ENCODE results near the gene ACAP2.
"Not testable (repeated sequence)": the region's sequence is repeated elsewhere in the genome, so short reads cannot be mapped to it uniquely, and the experiment has no call there.

The ACAP2 gene

DNA sequence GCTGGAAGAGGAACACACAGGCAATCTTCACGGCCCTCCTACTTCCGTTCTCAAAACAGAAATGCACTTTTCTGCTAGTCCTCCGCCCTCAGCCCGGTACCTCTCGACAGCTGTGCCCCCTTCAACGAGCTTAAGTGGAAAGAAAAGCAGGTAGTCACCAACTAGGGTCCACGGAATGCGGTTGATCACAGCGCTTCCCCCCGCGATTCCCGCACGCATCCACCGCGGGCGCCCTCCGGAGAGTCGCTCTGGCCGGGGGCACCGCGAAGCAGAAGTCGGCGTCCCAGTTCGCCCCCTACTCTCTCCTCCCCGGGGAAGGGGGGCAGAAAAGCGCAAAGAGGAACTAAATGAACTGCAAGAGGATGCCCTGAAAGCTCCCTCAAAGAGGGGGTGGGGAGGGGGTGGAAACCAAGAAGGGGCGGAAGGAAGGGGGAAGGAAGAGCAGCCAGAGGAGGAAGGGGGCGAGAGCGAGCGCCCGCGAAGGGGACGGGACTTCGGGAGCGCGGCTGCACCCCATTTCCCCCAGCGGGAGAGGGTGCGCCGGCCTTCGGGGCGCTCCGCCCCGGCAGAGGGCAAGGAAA, 738 bp downstream of the ACAP2 start:
- DNase-seq: no peak

DNA sequence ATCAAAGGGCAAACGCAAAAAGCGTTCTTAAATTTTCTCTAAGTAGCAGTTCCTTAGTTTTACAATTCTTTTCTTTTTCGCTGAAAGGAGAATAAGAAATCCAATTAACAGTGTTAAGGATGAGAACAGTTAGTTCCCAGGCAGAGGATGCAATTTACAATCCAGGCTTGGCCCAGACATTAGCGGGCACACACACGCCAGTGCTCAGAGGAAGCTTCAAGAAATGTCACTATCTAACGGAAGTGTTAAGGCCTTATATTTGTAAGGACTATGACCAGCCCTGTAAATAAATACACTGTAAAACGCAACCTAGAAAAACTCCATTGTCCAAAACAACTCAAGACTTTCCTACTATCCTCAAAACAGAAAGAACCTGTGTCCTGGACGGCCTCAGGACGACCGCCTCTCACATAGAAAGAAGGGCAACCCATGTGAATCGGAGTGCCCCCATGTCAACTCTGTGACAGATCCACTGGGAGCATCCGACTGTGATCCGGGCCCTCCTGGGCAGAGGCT, 1.3 kb downstream of the ACAP2 start:
- peak; percentile 4 to 8 for DNase-seq

DNA sequence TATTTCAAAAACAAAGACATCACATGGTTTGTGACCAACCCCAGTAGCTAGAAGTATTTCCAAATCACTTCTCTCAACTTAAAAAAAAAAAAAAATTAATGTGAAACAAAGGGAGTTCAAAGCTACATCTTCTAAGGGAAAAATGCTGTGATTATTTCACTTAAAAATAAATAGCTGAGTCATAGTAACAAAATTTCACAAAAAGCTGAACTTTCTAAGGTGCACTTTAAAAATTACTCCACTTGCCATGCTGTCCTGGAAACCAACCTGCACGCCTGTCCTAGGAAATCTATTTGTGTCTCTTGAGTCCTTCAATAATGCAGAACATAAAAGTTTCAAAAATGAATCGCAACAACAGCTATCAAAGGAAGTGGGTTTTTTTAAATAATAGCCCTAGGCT, 1.8 kb downstream of the ACAP2 start:
- DNase-seq: no peak

DNA sequence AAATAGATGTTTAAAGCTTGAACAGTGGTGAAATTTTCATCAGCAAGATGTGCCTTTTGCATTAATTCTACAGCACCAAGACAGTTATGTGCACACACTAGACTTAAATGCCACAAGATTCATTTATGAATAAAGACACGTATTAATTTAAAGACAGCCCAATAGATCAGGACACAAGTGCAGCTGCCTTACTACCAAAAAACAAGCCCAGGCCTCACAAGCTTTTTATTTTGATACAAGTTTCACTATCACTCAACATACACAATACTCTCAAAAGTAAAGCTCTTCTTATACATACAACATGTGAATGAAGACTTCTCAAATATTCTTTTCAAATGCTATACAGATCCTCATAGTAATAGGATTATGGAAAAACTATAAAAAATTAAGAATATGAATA, 2.4 kb downstream of the ACAP2 start:
- DNase-seq: no peak

DNA sequence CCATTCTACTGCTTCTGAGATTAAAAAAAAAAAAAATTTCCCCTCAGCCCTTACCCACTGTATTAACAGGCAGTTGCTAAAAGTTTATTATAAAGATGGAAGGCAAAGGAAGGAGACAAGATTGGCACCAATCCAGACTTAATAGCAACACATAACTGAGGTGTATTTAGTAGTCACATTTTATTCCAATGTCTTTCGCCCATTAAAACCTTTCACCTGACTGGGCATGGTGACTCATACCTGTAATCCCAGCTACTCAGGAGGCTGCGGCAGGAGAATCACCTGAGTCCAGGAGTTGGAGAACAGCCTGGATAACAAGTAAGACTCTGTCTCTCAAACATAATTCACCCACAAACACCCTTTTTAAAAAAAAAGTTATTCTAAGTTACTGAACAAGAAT, 4.4 kb downstream of the ACAP2 start:
- no peak for DNase-seq

DNA sequence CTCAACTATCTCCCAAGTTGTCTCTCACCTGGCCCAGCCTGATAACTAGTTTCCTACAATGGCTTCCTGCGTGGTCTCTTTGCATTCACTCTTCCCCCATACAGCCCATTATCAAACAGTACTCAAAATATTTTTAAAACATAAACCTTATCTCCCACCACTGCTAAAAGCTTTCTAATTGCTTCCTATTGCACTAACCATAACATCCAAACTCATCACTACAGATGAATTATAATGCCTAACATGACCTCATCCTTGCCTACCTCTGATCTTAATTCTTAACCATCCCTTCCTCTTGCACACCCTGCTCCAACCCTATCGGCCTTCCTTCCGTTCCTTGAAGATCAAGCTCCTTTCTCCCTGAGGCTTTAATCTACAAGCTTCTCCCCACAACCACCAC, 17.0 kb downstream of the ACAP2 start:
- no peak for DNase-seq

DNA sequence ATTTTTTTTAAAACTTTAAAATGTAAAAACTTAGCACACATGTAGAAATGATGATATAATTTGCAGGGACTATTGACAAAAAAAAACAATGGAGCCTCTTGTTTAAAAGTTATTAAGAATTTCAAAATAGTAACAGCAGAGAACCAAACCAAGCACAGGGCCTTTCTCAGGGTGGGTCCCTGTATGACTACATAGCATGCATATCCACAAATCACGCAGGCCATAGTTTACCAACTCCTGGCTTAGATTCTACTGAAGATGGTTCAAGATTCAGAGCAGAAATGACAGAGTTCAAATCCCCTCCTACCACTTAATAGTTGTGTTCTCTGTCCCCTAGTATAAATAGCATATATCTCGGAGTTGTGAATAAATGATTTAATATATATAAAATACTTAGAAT, 19.0 kb downstream of the ACAP2 start:
- DNase-seq: no peak

DNA sequence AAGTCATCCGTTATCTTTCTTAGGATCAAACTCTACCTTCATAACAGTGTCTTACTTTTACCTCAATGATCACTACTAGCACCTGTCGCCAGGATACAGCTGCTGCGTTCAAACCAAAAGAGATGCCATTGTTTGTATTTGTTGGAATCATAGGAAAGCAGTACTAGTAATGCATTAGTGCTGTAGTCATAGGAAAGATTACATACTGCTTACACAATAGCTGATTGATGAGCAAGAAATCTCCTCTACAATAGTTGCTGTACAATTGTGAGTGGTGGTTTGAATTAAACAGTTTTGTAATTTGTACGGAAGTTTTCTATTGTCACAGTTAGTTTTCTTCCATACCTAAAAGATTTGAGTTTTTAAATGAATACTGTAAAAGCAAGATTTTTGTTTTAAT, 21.4 kb downstream of the ACAP2 start:
- DNase-seq: no peak

DNA sequence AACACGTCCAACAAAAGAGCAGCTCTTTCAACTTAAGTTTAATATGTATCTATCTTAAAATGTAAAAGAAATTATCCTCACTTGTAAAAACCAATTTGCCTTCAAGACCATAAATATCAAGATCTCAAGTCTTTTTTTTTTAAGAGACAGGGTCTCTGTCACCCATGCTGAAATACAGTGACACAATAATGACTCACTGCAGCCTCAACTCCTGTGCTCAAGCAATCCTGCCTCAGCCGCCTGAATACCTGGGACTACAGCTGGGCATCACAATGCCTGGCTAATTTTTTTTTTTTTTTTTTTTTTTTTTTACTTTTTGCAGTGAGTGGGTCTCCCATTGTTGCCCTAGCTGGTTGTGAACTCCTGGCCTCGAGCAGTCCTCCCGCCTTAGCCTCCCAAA, 26.0 kb downstream of the ACAP2 start:
- no peak for DNase-seq

DNA sequence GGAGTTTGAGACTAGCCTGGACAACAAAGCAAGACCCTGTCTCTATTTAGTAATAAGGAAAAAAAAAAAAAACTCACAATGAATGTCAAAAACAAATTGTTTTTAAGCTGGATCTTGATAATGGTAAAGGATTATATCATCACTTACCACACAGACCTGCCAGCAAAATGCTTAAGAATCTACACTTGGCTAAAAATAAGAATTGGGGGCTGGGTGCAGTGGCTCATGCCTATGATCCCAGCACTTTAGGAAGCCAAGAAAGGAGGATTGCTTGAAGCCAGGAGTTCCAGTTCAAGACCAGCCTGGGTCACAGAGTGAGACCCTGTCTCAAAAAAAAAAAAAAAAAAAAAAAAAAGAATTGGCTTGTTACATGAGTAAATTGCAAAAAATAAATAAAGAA, 31.0 kb downstream of the ACAP2 start:
- no peak for DNase-seq

DNA sequence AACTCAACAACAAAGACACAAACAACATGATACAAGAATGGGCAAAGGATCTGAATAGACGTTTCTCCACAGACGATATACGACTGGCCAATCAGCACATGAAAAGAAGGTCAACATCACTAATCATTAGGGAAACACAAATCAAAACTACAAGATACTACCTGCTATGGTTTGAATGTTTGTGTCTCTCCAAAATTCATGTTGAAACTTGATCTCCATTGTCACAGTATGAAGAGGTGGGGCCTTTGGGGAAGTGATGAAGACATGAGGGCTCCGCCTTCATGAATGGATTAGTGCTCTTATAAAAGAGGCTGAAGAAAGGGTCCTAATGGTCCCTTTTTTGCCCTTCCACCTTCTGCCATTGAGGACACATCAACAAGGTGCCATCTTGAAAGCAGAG, 32.3 kb downstream of the ACAP2 start:
- DNase-seq: no peak

DNA sequence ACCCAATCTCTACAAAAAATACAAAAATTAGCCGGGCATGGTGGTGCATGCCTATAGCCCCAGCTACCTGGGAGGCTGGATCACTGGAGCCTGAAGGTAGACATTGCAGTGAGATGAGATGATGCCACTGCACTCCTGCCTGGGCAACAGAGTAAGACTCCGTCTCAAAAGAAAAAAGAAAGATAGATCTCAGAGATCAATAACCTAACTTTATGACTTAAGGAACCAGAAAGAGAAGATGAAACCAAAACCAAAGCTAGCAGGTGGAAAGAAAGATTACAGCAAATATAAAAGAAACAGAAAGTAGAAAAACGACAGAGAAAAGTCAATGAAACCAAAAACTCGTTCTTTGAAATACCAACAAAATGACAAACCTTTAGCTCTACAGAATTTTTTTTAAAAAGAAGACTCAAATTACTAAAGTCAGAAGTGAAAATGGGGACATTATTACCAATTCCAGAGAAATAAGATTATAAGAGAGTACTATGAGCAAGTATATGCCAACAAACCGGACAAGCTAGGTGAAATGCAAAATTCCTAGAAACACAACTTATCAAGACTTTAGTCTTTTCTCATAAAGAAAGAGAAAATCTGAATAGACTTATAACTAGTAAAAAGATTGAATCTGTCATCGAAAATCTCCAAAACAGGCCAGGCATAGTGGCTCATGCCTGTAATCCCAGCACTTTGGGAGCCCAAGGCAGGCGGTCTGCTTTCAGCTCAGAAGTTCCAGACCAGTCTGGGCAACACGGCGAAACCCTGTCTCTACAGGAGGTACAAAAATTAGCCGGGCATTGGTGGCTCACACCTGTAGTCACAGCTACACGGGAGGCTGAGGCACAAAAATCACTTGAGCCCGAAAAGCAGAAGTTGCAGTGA, 35.0 kb downstream of the ACAP2 start:
- no peak for DNase-seq

DNA sequence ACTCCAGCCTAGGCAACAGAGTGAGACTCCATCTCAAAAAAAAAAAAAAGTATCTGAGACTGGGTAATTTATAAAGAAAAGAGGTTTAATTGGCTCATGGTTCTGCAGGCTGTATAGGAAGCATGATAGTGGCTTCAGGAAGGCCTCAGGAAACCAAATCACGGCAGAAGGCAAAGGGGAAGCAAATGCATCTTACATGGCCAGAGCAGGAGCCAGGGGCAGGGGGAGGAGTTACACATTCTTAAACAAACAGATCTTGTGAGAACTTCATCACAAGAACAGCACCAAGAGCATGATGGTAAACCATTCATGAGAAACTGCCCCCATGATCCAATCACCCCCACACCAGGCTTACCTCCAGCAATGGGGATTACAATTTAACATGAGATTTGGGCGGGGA, 37.2 kb downstream of the ACAP2 start:
- no peak for DNase-seq

DNA sequence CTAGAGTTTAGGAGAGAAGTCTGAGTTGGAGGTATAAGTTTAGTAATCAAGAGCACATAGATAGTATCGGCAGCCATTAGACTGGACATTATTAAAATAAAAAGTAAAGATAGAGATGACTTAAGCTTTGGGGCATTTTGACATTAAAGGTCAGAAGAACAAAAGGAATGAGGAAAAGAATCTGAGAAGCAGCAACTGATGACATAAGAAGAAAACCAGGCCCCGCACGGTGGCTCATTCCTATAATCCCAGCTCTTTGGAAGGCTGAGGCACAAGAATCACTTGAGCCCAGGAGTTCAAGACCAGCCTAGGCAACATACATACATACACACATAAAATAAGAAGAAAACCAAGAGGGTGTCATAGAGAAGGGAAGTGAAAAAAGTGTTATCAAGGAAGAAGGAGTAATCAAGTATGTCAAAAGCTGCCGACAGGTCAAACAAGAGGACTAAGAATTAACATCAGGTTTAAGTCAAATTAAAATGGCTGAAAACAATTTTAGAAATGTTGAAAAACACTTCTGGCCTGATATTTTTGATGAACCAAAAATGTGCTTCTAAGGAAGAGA, 38.9 kb downstream of the ACAP2 start:
- DNase-seq: no peak

DNA sequence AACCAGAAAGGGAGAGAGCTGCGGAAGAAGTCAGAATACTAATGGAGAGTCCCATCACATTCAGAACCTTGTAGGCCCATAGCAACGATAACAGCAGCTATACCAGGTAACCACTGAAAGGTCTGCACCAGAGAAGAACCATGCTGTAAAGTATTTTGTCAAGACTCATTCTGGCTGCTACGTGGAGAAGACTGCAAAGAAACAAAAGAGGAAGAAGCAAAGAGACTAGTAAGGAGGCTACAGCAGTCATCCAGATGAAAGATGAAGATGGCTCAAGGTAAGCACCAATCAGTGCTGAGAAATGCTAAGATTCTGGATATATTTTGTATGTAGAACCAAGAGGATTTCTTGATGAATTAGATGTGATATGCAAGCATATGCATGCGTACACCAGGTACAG, 39.6 kb downstream of the ACAP2 start:
- no peak for DNase-seq

DNA sequence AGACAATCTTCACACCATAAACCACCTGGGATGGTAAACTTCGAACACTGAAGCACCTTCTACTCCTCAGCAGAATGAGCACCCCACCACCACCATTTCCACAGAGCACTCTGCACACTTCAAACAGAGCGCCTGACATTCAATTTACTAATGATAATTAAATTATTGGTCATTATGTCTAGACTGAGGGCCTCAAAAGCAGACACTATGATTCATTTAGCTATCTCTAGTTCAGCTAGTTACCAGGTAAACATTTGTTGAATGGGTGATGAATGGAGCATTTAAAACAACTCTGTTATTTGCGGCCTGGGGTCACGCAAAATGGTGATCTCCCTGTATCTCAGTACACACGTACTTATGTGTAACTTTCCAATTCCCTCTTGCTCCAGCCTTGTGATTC, 40.9 kb downstream of the ACAP2 start:
- no peak for DNase-seq

DNA sequence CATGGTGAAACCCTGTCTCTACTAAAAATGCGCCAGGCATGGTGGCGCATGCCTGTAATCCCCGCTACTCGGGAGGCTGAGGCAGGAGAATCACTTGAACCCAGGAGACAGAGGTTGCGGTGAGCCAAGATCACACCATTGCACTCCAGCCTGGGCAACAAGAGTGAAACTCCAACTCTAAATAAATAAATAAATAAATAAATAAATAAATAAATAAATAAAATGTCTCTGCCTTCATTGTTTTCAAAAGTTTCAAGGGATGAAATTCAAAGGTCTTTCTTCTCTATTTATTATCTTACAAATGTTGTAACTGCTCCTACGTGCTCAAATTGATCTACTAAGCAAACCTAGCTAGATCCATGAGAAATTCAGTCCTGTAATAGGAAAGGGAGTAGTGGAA, 44.4 kb downstream of the ACAP2 start:
- not testable (repeated sequence) for DNase-seq

DNA sequence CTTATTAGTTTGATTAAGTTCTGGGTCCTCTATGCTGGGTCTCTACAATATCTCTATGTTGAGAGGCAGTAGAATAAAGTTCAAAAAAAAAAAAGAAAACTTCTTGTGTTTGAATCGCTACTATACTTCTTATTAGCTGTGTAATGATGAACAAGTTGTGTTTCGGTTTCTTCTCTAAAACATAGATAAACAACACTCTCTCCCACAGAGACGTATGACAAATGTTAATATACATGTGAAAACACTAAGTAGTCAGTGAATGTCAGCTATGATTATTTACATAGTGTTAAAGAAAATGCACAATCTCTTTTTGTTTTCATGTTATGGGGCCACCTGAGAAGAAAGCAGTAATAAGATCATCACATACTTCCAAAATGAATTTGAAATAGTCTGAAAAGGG, 45.3 kb downstream of the ACAP2 start:
- DNase-seq: no peak

DNA sequence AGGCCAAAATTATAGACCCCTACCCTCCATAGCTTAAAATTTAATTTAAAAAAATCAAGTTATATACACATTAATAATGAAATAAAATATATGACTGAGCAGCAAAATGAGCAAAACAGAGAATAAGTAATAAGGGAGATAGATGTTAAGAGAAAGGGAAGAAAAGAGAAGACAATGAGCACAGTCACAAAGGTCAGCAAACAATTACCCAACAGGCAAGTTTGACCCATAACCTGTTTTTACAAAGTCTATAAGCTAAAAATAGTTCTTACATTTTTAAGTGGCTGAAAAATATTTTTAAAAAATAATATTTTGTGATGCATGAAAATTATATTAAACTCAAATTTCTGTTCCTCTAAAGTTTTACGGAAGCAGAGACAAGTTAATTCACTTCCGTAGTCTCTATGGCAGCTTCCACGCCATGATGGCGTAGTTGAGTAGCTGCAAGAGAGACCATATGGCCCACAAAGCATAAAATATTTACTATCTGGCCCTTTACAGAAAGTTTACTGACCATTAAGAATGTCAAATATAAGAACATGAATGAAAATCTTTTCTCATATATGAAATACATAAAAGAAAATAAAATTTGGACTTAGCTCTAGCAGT, 47.5 kb downstream of the ACAP2 start:
- DNase-seq: no peak

DNA sequence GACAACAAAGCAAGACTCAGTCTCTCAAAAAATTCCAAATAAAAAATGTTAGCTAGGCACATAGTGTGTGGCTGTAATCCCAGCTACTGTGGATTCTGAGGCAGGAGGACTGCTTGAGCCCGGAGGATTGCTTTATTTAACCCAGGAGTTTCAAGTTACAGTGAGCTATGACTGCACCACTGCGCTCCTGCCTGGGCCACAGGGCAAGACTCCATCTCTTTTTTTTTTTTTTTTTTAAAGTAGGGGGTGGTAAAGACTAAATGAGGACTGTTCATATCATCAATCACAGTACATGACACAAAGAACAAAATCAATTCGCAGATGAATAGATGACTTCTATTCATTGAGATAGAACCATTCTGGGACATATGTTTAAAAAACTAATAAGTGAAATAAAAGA, 48.1 kb downstream of the ACAP2 start:
- DNase-seq: peak in 1 of 2 experiments; percentile 1

DNA sequence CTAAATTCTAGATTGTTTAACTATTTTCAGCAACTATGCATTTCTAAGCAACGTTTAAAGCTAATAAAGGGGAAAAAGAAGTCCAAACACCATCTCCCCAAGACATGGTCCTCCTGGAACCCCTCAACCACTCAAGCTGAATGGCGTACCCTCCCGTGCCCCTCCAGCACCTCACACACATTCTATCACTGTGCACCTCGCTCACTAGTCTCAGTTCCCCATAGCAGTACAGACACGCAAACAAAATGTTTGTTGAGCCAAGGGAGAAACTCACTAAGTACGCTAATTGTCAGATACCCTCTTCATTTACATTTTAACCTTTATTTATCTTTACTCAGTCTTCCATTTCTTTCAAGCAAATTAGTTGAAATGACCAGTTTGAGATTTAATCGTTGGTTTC, 48.8 kb downstream of the ACAP2 start:
- no peak for DNase-seq

DNA sequence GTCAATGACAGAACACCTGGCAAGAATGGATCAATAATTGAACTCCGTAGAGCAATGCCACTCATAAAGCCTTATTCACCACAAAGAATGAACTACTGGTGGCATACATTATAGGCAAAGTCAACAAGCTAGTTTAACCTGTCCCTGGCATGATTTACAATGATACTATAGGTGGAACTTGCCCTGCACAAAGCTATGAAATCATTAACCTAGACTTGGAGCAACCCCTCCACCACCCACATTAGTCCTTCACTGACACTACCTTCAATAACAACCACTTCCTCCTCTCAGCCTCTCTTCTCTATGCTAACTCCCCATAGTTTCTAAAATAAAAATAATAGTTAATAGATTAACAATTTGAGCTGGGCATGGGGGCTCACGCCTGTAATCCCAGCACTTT, 54.4 kb downstream of the ACAP2 start:
- no peak for DNase-seq

DNA sequence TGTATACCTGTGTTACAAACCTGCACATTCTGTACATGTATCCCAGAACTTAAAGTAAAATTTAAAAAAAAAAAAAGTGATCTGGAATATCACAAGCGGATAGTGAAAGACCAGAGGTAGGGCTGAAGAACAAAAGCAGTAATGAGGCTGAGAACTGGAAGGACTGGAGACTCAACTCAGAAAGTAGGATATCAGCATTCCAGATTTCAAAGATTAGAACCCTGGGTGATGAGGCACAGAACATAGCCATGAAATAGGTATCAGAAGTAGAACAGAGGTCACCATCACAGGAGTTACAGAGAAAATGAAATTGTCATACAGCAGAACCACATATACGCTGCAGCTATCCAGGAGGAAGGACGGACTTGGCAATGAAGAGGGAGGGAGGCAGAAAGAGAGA, 56.1 kb downstream of the ACAP2 start:
- no peak for DNase-seq

DNA sequence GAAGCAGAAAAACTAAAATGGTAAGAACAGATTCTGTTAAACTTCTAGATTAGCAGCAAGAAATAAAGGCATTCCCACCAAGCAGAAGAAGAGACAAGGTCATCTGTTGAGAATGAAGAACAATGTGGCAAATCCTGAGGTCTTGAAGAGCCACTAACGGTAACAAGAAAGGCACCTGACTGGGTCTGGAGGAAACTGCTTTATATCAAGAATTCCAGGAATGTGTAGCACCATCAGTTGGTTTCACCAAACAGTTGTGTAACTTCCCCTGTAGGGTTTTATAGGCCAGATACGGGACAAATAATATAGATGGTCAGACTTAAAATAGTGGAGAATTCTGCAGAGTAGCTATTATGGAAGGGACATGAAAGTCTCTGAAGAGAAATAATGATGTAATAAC, 57.3 kb downstream of the ACAP2 start:
- no peak for DNase-seq
